HEK293 (cell line): Measurements from ENCODE around the gene TMIGD2.

ENCODE experiments used
- BCL11A ChIP-seq: fragments of 450-650 bp; formaldehyde crosslinking; IDR thresholded peaks from 2 replicates; pipeline ENCODE4 v1.5.1; 2016; ENCODE audit warnings: low read depth, missing biosample characterization, missing genetic modification characterization
- KLF8 ChIP-seq: fragments of 450-650 bp; formaldehyde crosslinking; IDR thresholded peaks from 2 replicates; pipeline ENCODE4 v1.5.1; 2016; ENCODE audit warnings: missing biosample characterization, missing genetic modification characterization
- REPIN1 ChIP-seq: fragments of 450-650 bp; formaldehyde crosslinking; IDR thresholded peaks from 2 replicates; pipeline ENCODE4 v1.5.1; 2017; ENCODE audit warnings: missing biosample characterization, missing genetic modification characterization, low read depth
- ZNF157 ChIP-seq: fragments of 450-650 bp; formaldehyde crosslinking; IDR thresholded peaks from 2 replicates; pipeline ENCODE4 v1.5.1; 2016; ENCODE audit warnings: missing biosample characterization, missing genetic modification characterization
- ZNF274 ChIP-seq, 2 experiments: fragments of 200-500 bp in 1 of 2; fragments of 450-650 bp in 1 of 2; sonication (Bioruptor generic) in 1 of 2; formaldehyde crosslinking in 1 of 2; IDR thresholded peaks; 2 replicates each; pipeline versions ENCODE4 v1.5.1 to v1.6.1; 2014 to 2016; ENCODE audit warnings: borderline replicate concordance in 1 of 2, inconsistent platforms in 1 of 2, low read length in 1 of 2, missing biosample characterization in 1 of 2, missing genetic modification characterization in 1 of 2
- ZNF404 ChIP-seq: fragments of 450-650 bp; formaldehyde crosslinking; IDR thresholded peaks from 2 replicates; pipeline ENCODE4 v1.5.1; 2017; ENCODE audit warnings: missing biosample characterization, missing genetic modification characterization
- ZNF416 ChIP-seq: fragments of 450-650 bp; formaldehyde crosslinking; IDR thresholded peaks from 2 replicates; pipeline ENCODE4 v1.5.1; 2016; ENCODE audit warnings: missing biosample characterization, missing genetic modification characterization
- ZNF585B ChIP-seq: fragments of 450-650 bp; formaldehyde crosslinking; IDR thresholded peaks from 2 replicates; pipeline ENCODE4 v1.5.1; 2016; ENCODE audit warnings: missing biosample characterization, missing genetic modification characterization
- TF ChIP-seq, protein P1 (sequence below): fragments of 450-650 bp; formaldehyde crosslinking; IDR thresholded peaks from 2 replicates; pipeline ENCODE4 v1.5.1; 2016; ENCODE audit warnings: missing biosample characterization, missing genetic modification characterization
- TF ChIP-seq, protein P2 (sequence below): fragments of 450-650 bp; formaldehyde crosslinking; conservative IDR thresholded peaks from 2 replicates; pipeline ENCODE4 v1.5.1; 2016; ENCODE audit warnings: low read depth, missing biosample characterization, missing genetic modification characterization
- TF ChIP-seq, protein P3 (sequence below): fragments of 450-650 bp; formaldehyde crosslinking; IDR thresholded peaks from 2 replicates; pipeline ENCODE4 v1.5.1; 2016; ENCODE audit warnings: missing biosample characterization, missing genetic modification characterization, low read depth

DNA sequence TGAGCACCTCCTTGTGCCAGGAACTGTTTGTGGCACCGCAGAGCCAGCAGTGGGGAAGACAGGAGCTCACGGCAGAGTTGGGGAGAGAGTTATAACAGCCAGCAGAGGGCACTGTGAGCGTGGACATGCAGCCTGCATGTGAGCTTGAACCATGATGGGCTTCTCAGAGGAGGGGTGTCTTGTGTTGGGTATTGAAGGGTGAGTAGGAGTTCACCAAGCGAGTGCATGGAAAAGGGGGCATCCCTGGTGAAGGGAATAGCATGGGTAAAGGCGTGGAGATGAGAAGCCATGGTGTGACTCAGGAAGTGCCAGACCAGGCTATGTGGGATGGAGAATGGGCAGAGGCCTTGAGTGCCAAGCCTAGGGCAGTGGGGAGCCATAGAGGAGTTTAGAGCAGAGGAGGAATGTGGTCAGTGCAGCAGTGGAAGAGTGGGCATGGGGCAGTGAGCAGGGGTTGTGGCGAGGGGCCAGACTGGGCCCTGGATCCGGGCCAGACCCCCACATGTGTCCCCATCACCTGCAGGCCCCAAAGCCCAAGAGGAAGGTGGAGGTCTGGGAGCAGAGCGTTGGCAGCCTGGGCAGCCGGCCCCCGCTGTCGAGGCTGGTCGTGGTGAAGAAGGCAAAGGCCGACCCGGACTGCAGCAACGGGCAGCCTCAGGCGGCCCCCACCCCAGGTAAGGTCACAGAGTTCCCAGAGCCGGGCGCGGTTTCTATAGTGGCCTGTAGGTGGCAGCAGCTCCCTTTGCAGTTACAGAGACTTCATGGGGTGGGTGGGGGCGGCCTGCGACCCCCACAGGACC, 34.9 kb downstream of the TMIGD2 start:
- no peak for TF ChIP-seq KLF8 (tag by site-specific recombination)
- TF ChIP-seq BCL11A (tag by site-specific recombination), result 0 out of 2 replicates have a peak, but pooled peaks have one; percentile 18
- TF ChIP-seq, protein P1, sequence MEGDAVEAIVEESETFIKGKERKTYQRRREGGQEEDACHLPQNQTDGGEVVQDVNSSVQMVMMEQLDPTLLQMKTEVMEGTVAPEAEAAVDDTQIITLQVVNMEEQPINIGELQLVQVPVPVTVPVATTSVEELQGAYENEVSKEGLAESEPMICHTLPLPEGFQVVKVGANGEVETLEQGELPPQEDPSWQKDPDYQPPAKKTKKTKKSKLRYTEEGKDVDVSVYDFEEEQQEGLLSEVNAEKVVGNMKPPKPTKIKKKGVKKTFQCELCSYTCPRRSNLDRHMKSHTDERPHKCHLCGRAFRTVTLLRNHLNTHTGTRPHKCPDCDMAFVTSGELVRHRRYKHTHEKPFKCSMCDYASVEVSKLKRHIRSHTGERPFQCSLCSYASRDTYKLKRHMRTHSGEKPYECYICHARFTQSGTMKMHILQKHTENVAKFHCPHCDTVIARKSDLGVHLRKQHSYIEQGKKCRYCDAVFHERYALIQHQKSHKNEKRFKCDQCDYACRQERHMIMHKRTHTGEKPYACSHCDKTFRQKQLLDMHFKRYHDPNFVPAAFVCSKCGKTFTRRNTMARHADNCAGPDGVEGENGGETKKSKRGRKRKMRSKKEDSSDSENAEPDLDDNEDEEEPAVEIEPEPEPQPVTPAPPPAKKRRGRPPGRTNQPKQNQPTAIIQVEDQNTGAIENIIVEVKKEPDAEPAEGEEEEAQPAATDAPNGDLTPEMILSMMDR (tag by site-specific recombination), result peak; percentile 91
- TF ChIP-seq REPIN1 (tag by site-specific recombination), result no peak
- no peak for TF ChIP-seq ZNF157 (tag by site-specific recombination)
- TF ChIP-seq ZNF274 (IDR thresholded peaks at IDR 0.05; ENCODE audit: low read length), result no peak
- no peak for TF ChIP-seq ZNF274 (tag by site-specific recombination; IDR thresholded peaks at IDR 0.05; ENCODE audit: borderline replicate concordance)
- no peak for TF ChIP-seq ZNF404
- TF ChIP-seq, protein P2, sequence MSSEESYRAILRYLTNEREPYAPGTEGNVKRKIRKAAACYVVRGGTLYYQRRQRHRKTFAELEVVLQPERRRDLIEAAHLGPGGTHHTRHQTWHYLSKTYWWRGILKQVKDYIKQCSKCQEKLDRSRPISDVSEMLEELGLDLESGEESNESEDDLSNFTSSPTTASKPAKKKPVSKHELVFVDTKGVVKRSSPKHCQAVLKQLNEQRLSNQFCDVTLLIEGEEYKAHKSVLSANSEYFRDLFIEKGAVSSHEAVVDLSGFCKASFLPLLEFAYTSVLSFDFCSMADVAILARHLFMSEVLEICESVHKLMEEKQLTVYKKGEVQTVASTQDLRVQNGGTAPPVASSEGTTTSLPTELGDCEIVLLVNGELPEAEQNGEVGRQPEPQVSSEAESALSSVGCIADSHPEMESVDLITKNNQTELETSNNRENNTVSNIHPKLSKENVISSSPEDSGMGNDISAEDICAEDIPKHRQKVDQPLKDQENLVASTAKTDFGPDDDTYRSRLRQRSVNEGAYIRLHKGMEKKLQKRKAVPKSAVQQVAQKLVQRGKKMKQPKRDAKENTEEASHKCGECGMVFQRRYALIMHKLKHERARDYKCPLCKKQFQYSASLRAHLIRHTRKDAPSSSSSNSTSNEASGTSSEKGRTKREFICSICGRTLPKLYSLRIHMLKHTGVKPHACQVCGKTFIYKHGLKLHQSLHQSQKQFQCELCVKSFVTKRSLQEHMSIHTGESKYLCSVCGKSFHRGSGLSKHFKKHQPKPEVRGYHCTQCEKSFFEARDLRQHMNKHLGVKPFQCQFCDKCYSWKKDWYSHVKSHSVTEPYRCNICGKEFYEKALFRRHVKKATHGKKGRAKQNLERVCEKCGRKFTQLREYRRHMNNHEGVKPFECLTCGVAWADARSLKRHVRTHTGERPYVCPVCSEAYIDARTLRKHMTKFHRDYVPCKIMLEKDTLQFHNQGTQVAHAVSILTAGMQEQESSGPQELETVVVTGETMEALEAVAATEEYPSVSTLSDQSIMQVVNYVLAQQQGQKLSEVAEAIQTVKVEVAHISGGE (tag by site-specific recombination), result no peak
- TF ChIP-seq, protein P3, sequence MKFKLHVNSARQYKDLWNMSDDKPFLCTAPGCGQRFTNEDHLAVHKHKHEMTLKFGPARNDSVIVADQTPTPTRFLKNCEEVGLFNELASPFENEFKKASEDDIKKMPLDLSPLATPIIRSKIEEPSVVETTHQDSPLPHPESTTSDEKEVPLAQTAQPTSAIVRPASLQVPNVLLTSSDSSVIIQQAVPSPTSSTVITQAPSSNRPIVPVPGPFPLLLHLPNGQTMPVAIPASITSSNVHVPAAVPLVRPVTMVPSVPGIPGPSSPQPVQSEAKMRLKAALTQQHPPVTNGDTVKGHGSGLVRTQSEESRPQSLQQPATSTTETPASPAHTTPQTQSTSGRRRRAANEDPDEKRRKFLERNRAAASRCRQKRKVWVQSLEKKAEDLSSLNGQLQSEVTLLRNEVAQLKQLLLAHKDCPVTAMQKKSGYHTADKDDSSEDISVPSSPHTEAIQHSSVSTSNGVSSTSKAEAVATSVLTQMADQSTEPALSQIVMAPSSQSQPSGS (tag by site-specific recombination), result no peak
- TF ChIP-seq ZNF416 (tag by site-specific recombination), result no peak
- no peak for TF ChIP-seq ZNF585B (tag by site-specific recombination)
